ENCODE measurements around the gene CTLA4. TPM values are rescaled to one million over a fixed set of nuclear protein-coding genes. Genes with fewer than 3 reads are reported as not detected.
"Not testable (repeated sequence)": the region's sequence is repeated elsewhere in the genome, so short reads cannot be mapped to it uniquely, and the experiment has no call there.

Gene CTLA4
- total RNA-seq, 1 donor from 2014 or later: 104 TPM

DNA sequence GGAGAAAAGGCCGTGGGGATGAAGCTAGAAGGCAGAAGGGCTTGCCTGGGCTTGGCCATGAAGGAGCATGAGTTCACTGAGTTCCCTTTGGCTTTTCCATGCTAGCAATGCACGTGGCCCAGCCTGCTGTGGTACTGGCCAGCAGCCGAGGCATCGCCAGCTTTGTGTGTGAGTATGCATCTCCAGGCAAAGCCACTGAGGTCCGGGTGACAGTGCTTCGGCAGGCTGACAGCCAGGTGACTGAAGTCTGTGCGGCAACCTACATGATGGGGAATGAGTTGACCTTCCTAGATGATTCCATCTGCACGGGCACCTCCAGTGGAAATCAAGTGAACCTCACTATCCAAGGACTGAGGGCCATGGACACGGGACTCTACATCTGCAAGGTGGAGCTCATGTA is 2.9 kb downstream of the CTLA4 start:
- peaks cover 16% of the 10 kb centered on the region for H3K9me3 Mint-ChIP-seq
- peak; percentile 76 for DNase-seq
- peak overlapping the region; percentile 90 for H3K4me3 Mint-ChIP-seq
- H3K36me3 Mint-ChIP-seq (ENCODE audit: low read depth): peaks cover 75% of the 10 kb centered on the region
- intact Hi-C loops (cut with micrococcal nuclease): loop anchor here (2.0 kb wide), 2 partner anchors 128 to 292 kb away; no protein-coding TSS in a partner anchor
- H3K27ac Mint-ChIP-seq: peak overlapping the region; percentile 100
- H3K27me3 Mint-ChIP-seq: no peaks in the 10 kb centered on the region
- peaks cover 62% of the 10 kb centered on the region for H3K4me1 Mint-ChIP-seq

DNA sequence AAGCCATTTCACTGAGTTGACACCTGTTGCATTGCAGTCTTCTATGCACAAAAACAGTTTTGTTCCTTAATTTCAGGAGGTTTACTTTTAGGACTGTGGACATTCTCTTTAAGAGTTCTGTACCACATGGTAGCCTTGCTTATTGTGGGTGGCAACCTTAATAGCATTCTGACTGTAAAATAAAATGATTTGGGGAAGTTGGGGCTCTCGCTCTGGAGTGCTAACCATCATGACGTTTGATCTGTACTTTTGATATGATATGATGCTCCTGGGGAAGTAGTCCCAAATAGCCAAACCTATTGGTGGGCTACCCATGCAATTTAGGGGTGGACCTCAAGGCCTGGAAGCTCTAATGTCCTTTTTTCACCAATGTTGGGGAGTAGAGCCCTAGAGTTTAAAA is 3.4 kb downstream of the CTLA4 start:
- Mint-ChIP-seq H3K27ac (peak overlapping the region; percentile 100), H3K9me3 (peaks cover 15% of the 10 kb centered on the region), H3K4me1 (peaks cover 61% of the 10 kb centered on the region), H3K27me3 (no peaks in the 10 kb centered on the region), H3K4me3 (peak overlapping the region; percentile 90), H3K36me3 (ENCODE audit: low read depth) (peaks cover 76% of the 10 kb centered on the region)
- intact Hi-C loops (cut with micrococcal nuclease): loop anchor here (1.0 to 2.0 kb wide), 10 partner anchors 15 to 292 kb away; no protein-coding TSS in a partner anchor
- no peak for DNase-seq

DNA sequence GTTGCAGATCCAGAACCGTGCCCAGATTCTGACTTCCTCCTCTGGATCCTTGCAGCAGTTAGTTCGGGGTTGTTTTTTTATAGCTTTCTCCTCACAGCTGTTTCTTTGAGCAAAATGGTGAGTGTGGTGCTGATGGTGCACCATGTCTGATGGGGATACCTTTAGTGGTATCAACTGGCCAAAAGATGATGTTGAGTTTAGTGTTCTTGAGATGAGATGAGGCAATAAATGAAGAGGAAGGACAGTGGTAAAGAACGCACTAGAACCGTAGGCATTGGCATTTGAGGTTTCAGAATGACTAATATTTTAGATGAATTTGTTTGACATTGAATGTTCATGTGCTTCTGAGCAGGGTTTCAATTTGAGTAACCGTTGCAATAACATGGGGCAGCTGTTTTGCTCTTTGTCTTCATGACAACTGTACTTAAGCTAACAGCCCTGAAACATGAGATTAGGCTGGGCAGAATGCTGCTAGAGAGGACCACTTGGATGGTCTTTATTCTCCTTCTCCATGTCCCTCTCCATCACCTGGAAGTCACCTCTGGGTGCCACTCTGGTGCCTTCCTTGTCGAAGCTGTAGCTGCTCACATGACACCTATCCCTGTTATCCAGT is 3.9 kb downstream of the CTLA4 start:
- DNase-seq: peak; percentile 88
- peaks cover 78% of the 10 kb centered on the region for H3K36me3 Mint-ChIP-seq (ENCODE audit: low read depth)
- peak overlapping the region; percentile 100 for H3K27ac Mint-ChIP-seq
- peak overlapping the region; percentile 90 for H3K4me3 Mint-ChIP-seq
- peaks cover 60% of the 10 kb centered on the region for H3K4me1 Mint-ChIP-seq
- peaks cover 13% of the 10 kb centered on the region for H3K9me3 Mint-ChIP-seq
- H3K27me3 Mint-ChIP-seq: no peaks in the 10 kb centered on the region
- intact Hi-C loops (cut with micrococcal nuclease): loop anchor here (1.0 to 2.0 kb wide), 10 partner anchors 15 to 293 kb away; no protein-coding TSS in a partner anchor

DNA sequence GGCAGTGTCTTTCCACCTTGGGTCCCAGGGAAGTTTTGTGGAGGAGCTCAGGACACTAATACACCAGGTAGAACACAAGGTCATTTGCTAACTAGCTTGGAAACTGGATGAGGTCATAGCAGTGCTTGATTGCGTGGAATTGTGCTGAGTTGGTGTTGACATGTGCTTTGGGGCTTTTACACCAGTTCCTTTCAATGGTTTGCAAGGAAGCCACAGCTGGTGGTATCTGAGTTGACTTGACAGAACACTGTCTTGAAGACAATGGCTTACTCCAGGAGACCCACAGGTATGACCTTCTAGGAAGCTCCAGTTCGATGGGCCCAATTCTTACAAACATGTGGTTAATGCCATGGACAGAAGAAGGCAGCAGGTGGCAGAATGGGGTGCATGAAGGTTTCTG is 5.9 kb downstream of the CTLA4 start:
- intact Hi-C loops (cut with micrococcal nuclease): no loop called here
- Mint-ChIP-seq H3K4me3 (peak overlapping the region; percentile 22), H3K27me3 (no peaks in the 10 kb centered on the region), H3K36me3 (ENCODE audit: low read depth) (peaks cover 73% of the 10 kb centered on the region), H3K4me1 (peaks cover 54% of the 10 kb centered on the region), H3K9me3 (peaks cover 13% of the 10 kb centered on the region), H3K27ac (peak overlapping the region; percentile 57)
- peak; percentile 79 for DNase-seq

DNA sequence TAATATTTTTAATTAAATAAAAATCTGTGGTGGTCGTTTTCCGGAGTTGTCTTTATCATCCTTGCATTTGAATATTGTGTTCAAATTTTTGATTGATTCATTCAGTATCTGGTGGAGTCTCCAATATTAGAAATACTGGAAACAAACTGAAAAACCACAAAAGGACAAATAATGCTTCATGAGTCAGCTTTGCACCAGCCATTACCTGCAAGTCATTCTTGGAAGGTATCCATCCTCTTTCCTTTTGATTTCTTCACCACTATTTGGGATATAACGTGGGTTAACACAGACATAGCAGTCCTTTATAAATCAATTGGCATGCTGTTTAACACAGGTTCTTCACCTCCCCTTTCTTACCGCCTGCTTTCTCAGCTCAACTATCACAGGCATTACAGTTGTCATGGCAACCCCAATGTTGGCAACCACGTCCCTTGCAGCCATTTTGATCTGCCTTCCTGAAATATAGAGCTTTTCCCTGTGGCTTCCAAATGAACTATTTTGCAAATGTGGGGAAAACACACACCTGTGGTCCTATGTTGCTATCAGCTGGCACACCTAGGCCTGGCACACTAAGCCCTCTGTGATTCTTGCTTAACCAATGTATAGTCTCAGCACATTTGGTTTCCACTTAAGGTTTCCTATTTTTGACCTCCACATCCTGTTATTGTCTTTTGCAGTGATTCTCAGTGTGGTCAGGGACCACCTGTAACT is 6.5 kb downstream of the CTLA4 start:
- H3K27me3 Mint-ChIP-seq: no peaks in the 10 kb centered on the region
- DNase-seq: peak; percentile 71

DNA sequence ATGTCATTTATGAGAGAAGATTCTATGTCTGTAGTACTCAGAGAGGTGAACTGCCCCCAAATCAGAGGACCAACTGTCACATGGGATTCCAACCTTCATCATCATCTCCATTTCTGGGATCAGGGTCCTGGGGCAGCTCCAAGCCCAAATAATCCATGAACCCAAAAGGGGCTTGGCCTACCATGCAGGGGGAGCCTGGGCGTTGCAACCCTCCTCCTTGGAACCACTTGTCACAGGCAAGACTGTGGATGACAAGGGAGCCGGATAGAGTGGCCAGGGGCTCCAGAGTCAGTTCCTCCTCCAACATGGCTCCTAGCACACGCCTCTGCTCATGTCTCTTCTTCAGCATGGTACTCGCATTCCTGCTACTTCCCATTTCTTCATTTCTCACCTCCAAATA is 7.9 kb downstream of the CTLA4 start:
- DNase-seq: no peak
- peak overlapping the region; percentile 66 for H3K27ac Mint-ChIP-seq
- intact Hi-C loops (cut with micrococcal nuclease): no loop called here
- peaks cover 13% of the 10 kb centered on the region for H3K9me3 Mint-ChIP-seq
- peaks cover 47% of the 10 kb centered on the region for H3K4me1 Mint-ChIP-seq
- H3K36me3 Mint-ChIP-seq (ENCODE audit: low read depth): peaks cover 54% of the 10 kb centered on the region
- H3K27me3 Mint-ChIP-seq: no peaks in the 10 kb centered on the region
- H3K4me3 Mint-ChIP-seq: no peak overlapping the region

More for the DNA sequence above, 6.5 kb downstream of the CTLA4 start:
- H3K4me3 Mint-ChIP-seq: peak overlapping the region; percentile 0
- peaks cover 13% of the 10 kb centered on the region for H3K9me3 Mint-ChIP-seq
- H3K4me1 Mint-ChIP-seq: peaks cover 54% of the 10 kb centered on the region
- peaks cover 68% of the 10 kb centered on the region for H3K36me3 Mint-ChIP-seq (ENCODE audit: low read depth)
- peak overlapping the region; percentile 59 for H3K27ac Mint-ChIP-seq
- intact Hi-C loops (cut with micrococcal nuclease): no loop called here

DNA sequence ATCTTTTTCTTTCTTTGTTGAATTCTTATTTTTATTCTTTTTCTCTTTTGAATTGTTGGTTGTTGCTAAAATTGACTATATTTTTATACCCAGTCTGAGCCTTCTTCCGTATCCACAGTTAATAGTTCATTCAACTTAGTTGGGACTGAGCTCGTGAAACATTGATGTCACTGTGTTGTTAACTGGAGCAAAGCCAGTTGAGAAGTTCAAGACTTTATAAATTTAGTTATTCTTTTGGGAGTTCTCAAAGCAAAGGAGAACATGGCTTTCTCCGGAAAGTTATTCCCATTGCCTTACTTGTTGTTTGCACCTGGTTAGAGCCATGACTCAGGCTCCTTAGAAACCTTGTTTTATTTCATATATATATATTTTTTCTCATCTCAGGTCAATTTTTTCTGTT is 8.8 kb downstream of the CTLA4 start:
- Mint-ChIP-seq H3K27ac (no peak overlapping the region), H3K36me3 (ENCODE audit: low read depth) (peaks cover 46% of the 10 kb centered on the region), H3K4me1 (peaks cover 41% of the 10 kb centered on the region), H3K4me3 (no peak overlapping the region), H3K27me3 (no peaks in the 10 kb centered on the region), H3K9me3 (peaks cover 11% of the 10 kb centered on the region)
- intact Hi-C loops (cut with micrococcal nuclease): no loop called here
- DNase-seq: no peak

DNA sequence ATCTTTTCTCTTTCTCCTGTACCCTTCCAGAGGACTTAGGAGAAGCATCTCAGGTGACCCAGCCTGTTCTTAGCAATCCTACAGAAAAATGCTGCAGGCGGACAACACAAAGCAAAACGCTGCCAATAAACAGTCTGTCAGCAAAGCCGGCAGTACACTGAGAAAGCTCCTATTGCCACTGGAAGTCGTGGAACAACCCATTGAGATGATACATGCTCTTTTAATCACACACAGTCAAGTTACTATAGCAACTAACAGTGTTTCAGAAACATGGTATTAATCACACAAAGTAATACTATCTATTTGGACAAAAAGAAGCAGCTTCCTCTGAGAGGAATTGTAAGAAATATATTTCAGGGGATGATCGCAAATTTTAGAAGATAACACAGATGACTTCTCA is 10.5 kb downstream of the CTLA4 start:
- H3K27ac Mint-ChIP-seq: peak overlapping the region; percentile 10
- H3K4me3 Mint-ChIP-seq: no peak overlapping the region
- H3K36me3 Mint-ChIP-seq (ENCODE audit: low read depth): peaks cover 29% of the 10 kb centered on the region
- peaks cover 27% of the 10 kb centered on the region for H3K4me1 Mint-ChIP-seq
- intact Hi-C loops (cut with micrococcal nuclease): no loop called here
- H3K27me3 Mint-ChIP-seq: no peaks in the 10 kb centered on the region
- no peak for DNase-seq
- peaks cover 9% of the 10 kb centered on the region for H3K9me3 Mint-ChIP-seq

DNA sequence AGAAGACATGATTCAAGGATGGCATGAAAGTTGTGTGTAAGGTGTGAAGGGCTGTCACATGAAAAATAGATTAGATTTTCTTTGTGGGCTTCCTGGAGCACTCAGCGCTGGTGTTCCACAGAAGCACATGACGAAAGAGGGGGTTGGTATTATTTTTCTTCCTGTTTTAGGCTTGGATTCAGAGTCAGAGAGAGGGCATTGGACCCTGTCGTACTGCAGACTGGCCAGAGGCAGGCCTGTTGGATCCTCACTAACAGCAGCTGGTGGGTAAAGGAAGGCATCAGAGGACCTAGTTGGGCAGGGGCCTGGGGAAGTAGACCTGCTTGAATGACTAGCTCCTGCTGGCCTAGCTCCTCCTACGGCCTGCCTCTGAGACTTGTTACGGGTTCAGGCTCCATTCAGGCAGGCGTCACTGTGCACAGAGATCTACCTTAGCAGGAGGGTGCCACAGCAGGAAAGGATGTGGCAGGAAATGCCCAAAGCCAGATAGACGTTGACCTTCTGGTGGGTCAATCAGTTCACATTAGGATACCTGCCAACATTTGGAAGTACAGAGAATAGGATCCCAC is 13.1 kb downstream of the CTLA4 start:
- Mint-ChIP-seq H3K9me3 (peaks cover 3% of the 10 kb centered on the region), H3K27me3 (no peaks in the 10 kb centered on the region), H3K36me3 (ENCODE audit: low read depth) (peaks cover 6% of the 10 kb centered on the region), H3K4me1 (peaks cover 18% of the 10 kb centered on the region), H3K27ac (no peak overlapping the region), H3K4me3 (no peak overlapping the region)
- no peak for DNase-seq
- intact Hi-C loops (cut with micrococcal nuclease): no loop called here

DNA sequence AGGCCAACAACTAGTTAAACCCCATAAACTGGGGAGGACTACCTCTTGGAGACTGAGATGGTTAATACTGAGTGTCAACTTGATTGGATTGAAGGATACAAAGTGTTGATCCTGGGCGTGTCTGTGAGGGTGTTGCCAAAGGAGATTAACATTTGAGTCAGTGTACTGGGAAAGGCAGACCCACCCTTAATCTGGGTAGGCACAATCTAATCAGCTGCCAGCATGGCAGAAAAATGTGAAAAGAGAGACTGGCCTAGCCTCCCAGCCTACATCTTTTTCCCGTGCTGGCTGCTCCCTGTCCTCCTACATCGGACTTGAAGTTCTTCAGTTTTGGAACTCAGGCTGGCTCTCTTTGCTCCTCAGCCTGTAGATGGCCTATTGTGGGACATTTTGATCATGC is 13.6 kb downstream of the CTLA4 start:
- H3K9me3 Mint-ChIP-seq; H3K4me3 Mint-ChIP-seq; H3K27ac Mint-ChIP-seq; H3K27me3 Mint-ChIP-seq; H3K36me3 Mint-ChIP-seq (ENCODE audit: low read depth); intact Hi-C loops (cut with micrococcal nuclease); DNase-seq: not testable (repeated sequence)
- peaks cover 17% of the 10 kb centered on the region for H3K4me1 Mint-ChIP-seq

DNA sequence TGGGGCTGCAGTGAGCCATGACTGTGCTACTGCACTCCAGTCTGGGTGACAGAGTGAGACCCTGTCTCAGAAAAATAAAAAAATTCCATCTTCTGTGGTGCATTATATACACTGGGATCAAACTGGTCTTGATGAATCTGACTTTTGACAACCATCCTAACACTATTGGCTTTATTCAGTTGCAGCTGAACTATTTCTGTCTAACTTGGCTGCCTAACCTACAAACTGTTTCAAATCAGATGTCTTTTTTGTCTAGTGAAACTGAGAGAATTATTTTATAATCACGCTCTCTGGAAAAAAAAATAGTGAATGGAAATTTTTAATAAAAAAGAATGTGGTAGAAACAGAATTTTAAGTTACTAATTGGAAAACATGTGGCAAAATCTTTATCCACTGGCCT is 15.0 kb downstream of the CTLA4 start:
- no peak for DNase-seq
- H3K36me3 Mint-ChIP-seq (ENCODE audit: low read depth): peaks cover 2% of the 10 kb centered on the region
- no peak overlapping the region for H3K4me3 Mint-ChIP-seq
- H3K27ac Mint-ChIP-seq: no peak overlapping the region
- H3K4me1 Mint-ChIP-seq: peaks cover 26% of the 10 kb centered on the region
- H3K27me3 Mint-ChIP-seq: no peaks in the 10 kb centered on the region
- intact Hi-C loops (cut with micrococcal nuclease): no loop called here
- peaks cover 7% of the 10 kb centered on the region for H3K9me3 Mint-ChIP-seq

DNA sequence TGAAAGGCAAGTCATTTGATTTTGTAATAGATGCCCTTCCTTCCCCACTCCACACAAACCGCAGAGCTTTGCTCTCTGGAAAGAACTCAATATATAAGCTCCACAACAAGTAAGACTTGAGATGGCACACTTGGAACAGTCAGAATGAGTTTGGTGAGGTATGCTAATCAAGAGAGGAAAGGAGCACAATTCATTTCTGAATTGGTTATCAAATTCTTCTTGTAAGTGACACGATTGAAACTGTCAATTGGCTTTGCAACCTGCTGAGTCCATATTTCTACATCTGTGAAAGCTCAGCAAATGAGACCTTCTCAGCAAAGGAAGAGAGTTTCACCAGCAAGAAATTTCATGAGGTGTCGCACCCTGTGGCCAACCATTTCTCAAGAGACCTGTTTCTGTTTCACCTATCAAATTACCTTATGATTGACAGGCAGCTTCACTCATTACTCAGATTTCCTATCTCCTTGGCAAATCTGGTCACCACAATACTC is 19.1 kb downstream of the CTLA4 start:
- peak; percentile 76 for DNase-seq
- intact Hi-C loops (cut with micrococcal nuclease): loop anchor here (1.0 to 2.0 kb wide), 4 partner anchors 15 to 110 kb away; no protein-coding TSS in a partner anchor
- peak overlapping the region; percentile 77 for H3K27ac Mint-ChIP-seq
- peaks cover 45% of the 10 kb centered on the region for H3K4me1 Mint-ChIP-seq
- H3K4me3 Mint-ChIP-seq: peak overlapping the region; percentile 31
- no peaks in the 10 kb centered on the region for H3K27me3 Mint-ChIP-seq
- H3K9me3 Mint-ChIP-seq: peaks cover 12% of the 10 kb centered on the region
- H3K36me3 Mint-ChIP-seq (ENCODE audit: low read depth): peaks cover 3% of the 10 kb centered on the region

DNA sequence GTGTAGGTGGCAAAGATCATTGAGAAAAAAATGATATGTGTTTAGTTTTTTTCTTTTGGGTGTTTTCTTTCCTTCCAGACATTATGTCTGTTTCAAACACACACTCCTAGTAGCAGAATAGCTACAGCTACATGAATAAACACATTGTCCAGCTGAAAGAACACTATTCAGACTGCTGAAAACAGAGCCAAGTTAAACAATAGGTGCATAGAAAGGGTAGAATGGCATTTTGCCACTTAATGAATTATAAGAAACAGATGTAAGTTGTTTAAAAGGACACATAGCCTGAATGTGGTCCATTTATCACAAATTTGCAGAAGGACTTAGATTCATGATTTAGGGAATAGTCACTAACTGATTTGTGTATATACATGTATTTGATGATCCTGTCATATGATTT is 20.1 kb downstream of the CTLA4 start:
- intact Hi-C loops (cut with micrococcal nuclease): loop anchor here (1.0 to 2.0 kb wide), 2 partner anchors 34 to 109 kb away; no protein-coding TSS in a partner anchor
- no peaks in the 10 kb centered on the region for H3K27me3 Mint-ChIP-seq
- H3K36me3 Mint-ChIP-seq (ENCODE audit: low read depth): peaks cover 3% of the 10 kb centered on the region
- peaks cover 51% of the 10 kb centered on the region for H3K4me1 Mint-ChIP-seq
- H3K27ac Mint-ChIP-seq: no peak overlapping the region
- peaks cover 12% of the 10 kb centered on the region for H3K9me3 Mint-ChIP-seq
- no peak for DNase-seq
- no peak overlapping the region for H3K4me3 Mint-ChIP-seq

DNA sequence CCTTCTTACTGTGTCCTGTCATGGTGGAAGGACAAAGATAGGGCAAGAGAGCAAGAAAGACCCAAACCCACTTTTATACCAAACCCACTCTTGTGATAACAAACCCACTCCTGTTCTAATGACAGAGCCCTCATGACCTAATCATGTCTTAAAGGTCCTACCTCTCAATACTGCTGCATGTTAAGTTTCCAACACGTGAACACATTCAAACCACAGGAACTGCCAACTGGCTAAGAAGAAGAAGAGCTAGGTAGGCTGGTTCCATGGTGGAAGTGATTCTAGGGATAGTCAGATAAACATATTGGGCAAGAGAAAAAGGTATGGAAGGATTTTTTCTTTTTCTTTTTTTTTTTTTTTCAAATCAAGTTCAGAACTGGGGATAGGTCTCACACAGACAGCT is 22.0 kb downstream of the CTLA4 start:
- intact Hi-C loops (cut with micrococcal nuclease): no loop called here

More for the DNA sequence above, 22.0 kb downstream of the CTLA4 start:
- no peak for DNase-seq
- peaks cover 64% of the 10 kb centered on the region for H3K4me1 Mint-ChIP-seq
- H3K9me3 Mint-ChIP-seq: peaks cover 12% of the 10 kb centered on the region
- H3K36me3 Mint-ChIP-seq (ENCODE audit: low read depth): peaks cover 3% of the 10 kb centered on the region
- H3K4me3 Mint-ChIP-seq: no peak overlapping the region
- H3K27ac Mint-ChIP-seq: peak overlapping the region; percentile 45
- no peaks in the 10 kb centered on the region for H3K27me3 Mint-ChIP-seq

Data from activated CD4-positive, alpha-beta T cell treated with anti-CD3 and anti-CD28 coated beads, Interleukin-2, amount 10 ng/mL, durations not matched to agents 24 days and 14 days (primary cell).